IMR-90 (cell line): ENCODE data around the gene IFT81. TPM values are rescaled to one million over a fixed set of nuclear protein-coding genes. Genes with fewer than 3 reads are reported as not detected.

ENCODE experiments used
- ATAC-seq: fragments of 200-7000 bp; cut with Tn5 transposase; 2 replicates; pipeline ENCODE4 v1.9.1; 2020; ENCODE audit warnings: low read depth, mild to moderate bottlenecking, moderate library complexity
- BruUV-seq: library from RNA; stranded (reverse); fragments of 400-500 nt; replicated peaks from 2 replicates; lab custom pipeline; 2021; lab: Mats Ljungman, UMichigan
- CTCF ChIA-PET: fragments of 300-600 bp; formaldehyde crosslinking; extraction: SDS; loops from one replicate; lab custom pipeline; 2021; ENCODE audit warnings: antibody characterized with exemption; lab: Yijun Ruan, JAX
- POLR2A ChIA-PET: fragments of 300-600 bp; sonication (Branson Sonifier 250); formaldehyde crosslinking; loops from one replicate; lab custom pipeline; 2022; ENCODE audit warnings: antibody characterized with exemption; ENCODE audit not compliant: unreplicated experiment; lab: Charles Lee
- DNase-seq: peaks from one replicate; pipeline ENCODE4 v3.0.0; 2013
- H2AFZ ChIP-seq: replicated peaks from 2 replicates; pipeline ENCODE3; 2013; ENCODE audit warnings: low read length, mild to moderate bottlenecking; ENCODE audit not compliant: poor library complexity
- H2AK5ac ChIP-seq: 2 replicates; pipeline ENCODE4 v1.6.1; 2013; ENCODE audit warnings: low read depth, low read length, inconsistent platforms
- H2AK9ac ChIP-seq: replicated peaks from 2 replicates; pipeline ENCODE3; 2013; ENCODE audit warnings: mild to moderate bottlenecking, low read depth, low read length, moderate library complexity; ENCODE audit not compliant: poor library complexity
- H2BK120ac ChIP-seq: 2 replicates; pipeline ENCODE4 v1.6.1; 2013; ENCODE audit warnings: low read depth, low read length, inconsistent platforms
- H2BK15ac ChIP-seq: 3 replicates; pipeline ENCODE4 v1.6.1; 2013; ENCODE audit warnings: low read depth, low read length, inconsistent platforms
- H2BK20ac ChIP-seq: 2 replicates; pipeline ENCODE4 v1.6.1; 2013; ENCODE audit warnings: low read depth, mild to moderate bottlenecking, inconsistent platforms, low read length, moderate library complexity
- H2BK5ac ChIP-seq: 2 replicates; pipeline ENCODE4 v1.6.1; 2013; ENCODE audit warnings: mild to moderate bottlenecking, low read depth, low read length, inconsistent platforms; ENCODE audit not compliant: poor library complexity, severe bottlenecking
- H3K14ac ChIP-seq: replicated peaks from 2 replicates; pipeline ENCODE4 v1.6.1; 2013; ENCODE audit warnings: low read depth, low read length, inconsistent platforms
- H3K18ac ChIP-seq: 2 replicates; pipeline ENCODE4 v1.6.1; 2013; ENCODE audit warnings: low read depth, low read length, control low read depth
- H3K23ac ChIP-seq: 2 replicates; pipeline ENCODE4 v1.6.1; 2013; ENCODE audit warnings: low read depth, low read length, inconsistent platforms
- H3K27ac ChIP-seq: 2 replicates; pipeline ENCODE4 v1.5.1; 2013; ENCODE audit warnings: mild to moderate bottlenecking, control low read depth, low read length; ENCODE audit not compliant: insufficient read depth
- H3K27me3 ChIP-seq: 2 replicates; pipeline ENCODE4 v1.6.1; 2013; ENCODE audit warnings: low read length; ENCODE audit not compliant: control insufficient read depth, insufficient read depth
- H3K36me3 ChIP-seq: 2 replicates; pipeline ENCODE4 v1.6.1; 2013; ENCODE audit warnings: low read length, mixed read lengths; ENCODE audit not compliant: control insufficient read depth, insufficient read depth
- H3K4ac ChIP-seq: 2 replicates; pipeline ENCODE4 v1.6.1; 2013; ENCODE audit warnings: low read depth, low read length, inconsistent platforms
- H3K4me1 ChIP-seq: 2 replicates; pipeline ENCODE4 v1.6.1; 2013; ENCODE audit warnings: low read length, mixed read lengths; ENCODE audit not compliant: control insufficient read depth, insufficient read depth
- H3K4me2 ChIP-seq: 2 replicates; pipeline ENCODE4 v1.6.1; 2013; ENCODE audit warnings: low read depth, mild to moderate bottlenecking, control low read depth, low read length, moderate library complexity
- H3K4me3 ChIP-seq: 2 replicates; pipeline ENCODE4 v1.5.1; 2013; ENCODE audit warnings: low read depth, mild to moderate bottlenecking, control low read depth, low read length, moderate library complexity; ENCODE audit not compliant: insufficient read depth
- H3K56ac ChIP-seq: 2 replicates; pipeline ENCODE4 v1.6.1; 2013; ENCODE audit warnings: low read length, inconsistent platforms; ENCODE audit not compliant: insufficient read depth; ENCODE audit errors: extremely low read depth
- H3K79me1 ChIP-seq, 2 experiments: 2 replicates each; pipeline ENCODE4 v1.6.1; 2013; ENCODE audit warnings: low read length in 2 of 2, inconsistent platforms in 1 of 2, low read depth in 1 of 2
- H3K9ac ChIP-seq: 2 replicates; pipeline ENCODE4 v1.6.1; 2013; ENCODE audit warnings: low read depth, low read length, control low read depth
- H3K9me1 ChIP-seq: 2 replicates; pipeline ENCODE4 v1.6.1; 2013; ENCODE audit warnings: low read length, inconsistent platforms; ENCODE audit not compliant: insufficient read depth
- H3K9me3 ChIP-seq: 2 replicates; pipeline ENCODE4 v1.6.1; 2013; ENCODE audit warnings: low read length; ENCODE audit not compliant: control insufficient read depth, insufficient read depth
- H4K20me1 ChIP-seq: 2 replicates; pipeline ENCODE4 v1.6.1; 2013; ENCODE audit warnings: low read length, inconsistent platforms; ENCODE audit not compliant: insufficient read depth
- H4K5ac ChIP-seq: 2 replicates; pipeline ENCODE4 v1.6.1; 2013; ENCODE audit warnings: mild to moderate bottlenecking, low read depth, low read length, control low read depth
- H4K8ac ChIP-seq, 2 experiments: 2 replicates each; pipeline ENCODE4 v1.6.1; 2013; ENCODE audit warnings: low read depth in 2 of 2, low read length in 2 of 2, control low read depth in 1 of 2, inconsistent platforms in 1 of 2
- H4K91ac ChIP-seq: 2 replicates; pipeline ENCODE4 v1.6.1; 2013; ENCODE audit warnings: low read depth, low read length, inconsistent platforms; ENCODE audit not compliant: insufficient read depth
- BHLHE40 ChIP-seq: fragments of 150-350 bp; IDR thresholded peaks from 2 replicates; pipeline ENCODE4 v1.6.1; 2016; ENCODE audit warnings: mild to moderate bottlenecking, low read depth, low read length
- CEBPB ChIP-seq: IDR thresholded peaks from 2 replicates; pipeline ENCODE4 v1.6.1; 2012; ENCODE audit warnings: low read depth, low read length, improper control_type of control experiment
- FOS ChIP-seq: fragments of 150-350 bp; IDR thresholded peaks from 2 replicates; pipeline ENCODE4 v1.6.1; 2016; ENCODE audit warnings: low read depth, low read length
- MAFK ChIP-seq: IDR thresholded peaks from 2 replicates; pipeline ENCODE4 v1.6.1; 2012; ENCODE audit warnings: low read depth, low read length, improper control_type of control experiment
- MAZ ChIP-seq: IDR thresholded peaks from 2 replicates; pipeline ENCODE4 v1.6.1; 2012; ENCODE audit warnings: low read depth, mild to moderate bottlenecking, low read length, improper control_type of control experiment, moderate library complexity, borderline replicate concordance
- NFE2L2 ChIP-seq: fragments of 150-350 bp; IDR thresholded peaks from 2 replicates; pipeline ENCODE4 v1.6.1; 2016; ENCODE audit warnings: low read depth, mild to moderate bottlenecking, low read length
- RCOR1 ChIP-seq: IDR thresholded peaks from 2 replicates; pipeline ENCODE4 v1.6.1; 2012; ENCODE audit warnings: mild to moderate bottlenecking, low read length, improper control_type of control experiment; ENCODE audit not compliant: insufficient replicate concordance
- SMC3 ChIP-seq: fragments of 150-350 bp; IDR thresholded peaks from 2 replicates; pipeline ENCODE4 v1.6.1; 2016; ENCODE audit warnings: low read depth, mild to moderate bottlenecking, antibody characterized with exemption, low read length, moderate library complexity
- WGBS, 2 experiments: methylation state at CpG; one replicate each; pipeline versions ENCODE4 v1.1.5 to v1.1.7; 2013; ENCODE audit warnings: missing lambda C conversion rate in 2 of 2; ENCODE audit not compliant: insufficient read length in 1 of 2; ENCODE audit errors: extremely low coverage in 2 of 2; 5-methylcytosine and 5-hydroxymethylcytosine counted together
- dilution Hi-C: fragments of 300-500 bp; cut with HindIII; formaldehyde crosslinking; loops from one replicate; pipeline ENCODE4 v1.14.3; 2018; ENCODE audit warnings: low sequenced_read_pairs; ENCODE audit not compliant: unreplicated experiment
- in situ Hi-C: fragments of 300-500 bp; cut with MboI; formaldehyde crosslinking; loops from 3 replicates; pipeline ENCODE4 v1.14.3; 2019; ENCODE audit warnings: low sequenced_read_pairs, inconsistent platforms, mixed read lengths
- intact Hi-C: fragments of 100-400 bp; cut with micrococcal nuclease; formaldehyde crosslinking; loops from 2 replicates; pipeline ENCODE4 v1.10.0; 2022
- polyA plus RNA-seq, 3 experiments: library from polyadenylated mRNA; depleted of rRNA; stranded (reverse); fragments of >200 nt; gene quantifications; 2 replicates each; pipeline ENCODE4 v1.2.3, GENCODE V29; 2012; ENCODE audit warnings: low replicate concordance in 1 of 3
- total RNA-seq: library from RNA; depleted of rRNA; stranded (reverse); fragments of >200 nt; gene quantifications from 2 replicates; pipeline ENCODE4 v1.2.3, GENCODE V29; 2012
- TF ChIP-seq, protein P1 (sequence below): fragments of 150-350 bp; IDR thresholded peaks from 2 replicates; pipeline ENCODE4 v1.6.1; 2016; ENCODE audit warnings: low read depth, mild to moderate bottlenecking, low read length, moderate library complexity, borderline replicate concordance
- TF ChIP-seq, protein P2 (sequence below): conservative IDR thresholded peaks from 2 replicates; pipeline ENCODE4 v1.5.1; 2012; ENCODE audit warnings: mild to moderate bottlenecking, low read depth, low read length, improper control_type of control experiment
- TF ChIP-seq, protein P3 (sequence below): fragments of 150-350 bp; IDR thresholded peaks from 2 replicates; pipeline ENCODE4 v1.6.1; 2017; ENCODE audit warnings: mild to moderate bottlenecking, antibody characterized with exemption, low read length, low read depth

Gene IFT81
- total and polyA plus RNA-seq, 2 of the 4 experiments (the other 2 are of a cell fraction), result 6.1 to 8.1 TPM

DNA sequence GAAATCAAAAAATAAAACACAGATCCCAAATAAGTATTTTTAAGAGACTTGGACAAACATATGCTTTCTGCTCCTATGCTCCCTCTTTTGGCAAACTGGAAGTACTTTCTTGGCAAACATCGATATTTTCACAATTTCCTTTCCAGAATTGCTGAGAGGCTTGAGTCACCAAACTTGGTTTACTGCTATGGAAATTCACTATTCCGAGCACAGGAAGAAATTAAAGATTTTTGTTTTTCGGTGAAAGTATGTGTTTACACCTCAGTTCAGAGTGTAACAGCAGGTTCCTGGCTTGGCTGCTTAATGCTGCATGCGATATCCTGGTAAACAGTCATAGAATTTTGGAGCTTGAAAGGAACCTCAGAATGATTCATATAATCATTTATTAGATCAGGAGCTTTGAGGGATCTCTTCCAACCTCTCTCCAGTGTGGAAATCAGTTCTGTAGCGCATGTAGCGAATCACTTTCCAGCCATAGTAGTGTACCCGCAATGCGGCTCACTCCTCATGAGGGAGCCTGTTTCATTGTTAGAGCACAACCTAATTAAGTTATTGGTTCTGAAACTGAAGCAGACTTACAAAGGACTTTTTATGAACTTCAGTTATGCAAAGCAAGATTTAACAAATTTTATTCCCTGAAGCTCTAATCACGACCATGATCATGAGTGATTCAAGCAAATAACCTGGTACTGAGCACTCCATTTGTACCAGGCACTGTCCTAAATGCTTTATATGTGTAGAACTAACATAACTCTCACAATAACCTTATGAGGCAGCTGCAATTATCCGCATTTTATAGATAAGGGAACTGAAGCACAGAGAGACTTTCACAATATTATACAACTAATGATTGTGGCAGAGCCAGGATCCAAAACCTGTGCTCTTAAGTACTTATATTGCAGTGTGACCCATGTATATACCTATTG lies 100.5 kb downstream of the IFT81 start (continued):
- TF ChIP-seq, protein P1, sequence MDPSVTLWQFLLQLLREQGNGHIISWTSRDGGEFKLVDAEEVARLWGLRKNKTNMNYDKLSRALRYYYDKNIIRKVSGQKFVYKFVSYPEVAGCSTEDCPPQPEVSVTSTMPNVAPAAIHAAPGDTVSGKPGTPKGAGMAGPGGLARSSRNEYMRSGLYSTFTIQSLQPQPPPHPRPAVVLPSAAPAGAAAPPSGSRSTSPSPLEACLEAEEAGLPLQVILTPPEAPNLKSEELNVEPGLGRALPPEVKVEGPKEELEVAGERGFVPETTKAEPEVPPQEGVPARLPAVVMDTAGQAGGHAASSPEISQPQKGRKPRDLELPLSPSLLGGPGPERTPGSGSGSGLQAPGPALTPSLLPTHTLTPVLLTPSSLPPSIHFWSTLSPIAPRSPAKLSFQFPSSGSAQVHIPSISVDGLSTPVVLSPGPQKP, result no peak
- TF ChIP-seq MAZ (no peak), RCOR1 (no peak)

DNA sequence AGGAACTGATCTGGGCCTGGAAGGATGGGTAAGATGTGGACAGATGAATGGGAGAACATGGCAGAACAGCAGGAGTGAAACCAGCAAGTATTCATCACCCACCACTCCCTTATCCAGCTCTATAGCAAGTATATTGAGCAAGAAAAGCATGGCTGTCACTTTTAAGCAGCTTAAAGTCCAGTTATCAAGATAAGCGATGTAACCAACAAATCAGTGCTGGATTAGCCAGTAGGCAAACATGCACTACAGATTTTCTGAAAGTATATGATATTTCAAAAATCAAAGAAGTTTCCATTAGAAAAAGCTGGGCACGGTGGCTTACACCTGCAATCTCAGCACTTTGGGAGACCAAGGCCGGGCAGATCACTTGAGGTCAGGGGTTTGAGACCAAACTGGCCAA lies 103.0 kb downstream of the IFT81 start:
- intact Hi-C loops (no loop called here), in situ Hi-C loops (no loop called here), dilution Hi-C loops (no loop called here)
- H2AK9ac ChIP-seq, result no peak overlapping the region
- no peak for DNase-seq
- H3K18ac ChIP-seq, result no peak overlapping the region
- no peaks in the 10 kb centered on the region; the same call in 1 of the 2 replicates for H3K36me3 ChIP-seq
- H3K14ac ChIP-seq, result no peak overlapping the region
- no peak overlapping the region for H2BK15ac ChIP-seq
- CTCF ChIA-PET, result no interaction called here
- no peak overlapping the region for H4K8ac ChIP-seq
- H3K79me1 ChIP-seq, result no peaks in the 10 kb centered on the region
- H3K9ac ChIP-seq, result no peak overlapping the region
- POLR2A ChIA-PET, result no interaction called here
- WGBS, 2 experiments, result 100% methylated on average over 1 of the region's 3 CpGs; no CpG with 5 or more reads in 1 of the 2 experiments
- H4K91ac ChIP-seq, result no peak overlapping the region
- no peak overlapping the region for H3K23ac ChIP-seq
- no peak overlapping the region for H2AFZ ChIP-seq
- BruUV-seq, result no TSS peak
- H3K27ac ChIP-seq, result no peak overlapping the region
- H4K5ac ChIP-seq, result no peak overlapping the region
- no peak overlapping the region for H3K56ac ChIP-seq
- H3K9me1 ChIP-seq, result no peaks in the 10 kb centered on the region
- 0 out of 2 replicates have a peak, but pooled peaks cover 3% of the 10 kb centered on the region for H4K20me1 ChIP-seq
- H3K27me3 ChIP-seq, result no peaks in the 10 kb centered on the region
- no peak overlapping the region for H2AK5ac ChIP-seq
- H2BK120ac ChIP-seq, result no peak overlapping the region
- H2BK20ac ChIP-seq, result no peak overlapping the region
- no peak overlapping the region for H3K4me2 ChIP-seq
- no peak overlapping the region for H3K4me3 ChIP-seq
- ATAC-seq, result no peak
- no peaks in the 10 kb centered on the region for H3K9me3 ChIP-seq
- no peak overlapping the region for H3K4ac ChIP-seq
- H3K4me1 ChIP-seq, result peaks cover 4% of the 10 kb centered on the region; the same call in 1 of the 2 replicates
- H2BK5ac ChIP-seq, result no peak overlapping the region
- TF ChIP-seq MAFK, result no peak
- TF ChIP-seq CEBPB, result no peak
- TF ChIP-seq RCOR1, result no peak
- no peak for TF ChIP-seq FOS
- TF ChIP-seq NFE2L2, result no peak
- TF ChIP-seq, protein P2, sequence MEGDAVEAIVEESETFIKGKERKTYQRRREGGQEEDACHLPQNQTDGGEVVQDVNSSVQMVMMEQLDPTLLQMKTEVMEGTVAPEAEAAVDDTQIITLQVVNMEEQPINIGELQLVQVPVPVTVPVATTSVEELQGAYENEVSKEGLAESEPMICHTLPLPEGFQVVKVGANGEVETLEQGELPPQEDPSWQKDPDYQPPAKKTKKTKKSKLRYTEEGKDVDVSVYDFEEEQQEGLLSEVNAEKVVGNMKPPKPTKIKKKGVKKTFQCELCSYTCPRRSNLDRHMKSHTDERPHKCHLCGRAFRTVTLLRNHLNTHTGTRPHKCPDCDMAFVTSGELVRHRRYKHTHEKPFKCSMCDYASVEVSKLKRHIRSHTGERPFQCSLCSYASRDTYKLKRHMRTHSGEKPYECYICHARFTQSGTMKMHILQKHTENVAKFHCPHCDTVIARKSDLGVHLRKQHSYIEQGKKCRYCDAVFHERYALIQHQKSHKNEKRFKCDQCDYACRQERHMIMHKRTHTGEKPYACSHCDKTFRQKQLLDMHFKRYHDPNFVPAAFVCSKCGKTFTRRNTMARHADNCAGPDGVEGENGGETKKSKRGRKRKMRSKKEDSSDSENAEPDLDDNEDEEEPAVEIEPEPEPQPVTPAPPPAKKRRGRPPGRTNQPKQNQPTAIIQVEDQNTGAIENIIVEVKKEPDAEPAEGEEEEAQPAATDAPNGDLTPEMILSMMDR, result no peak
- TF ChIP-seq, protein P3, sequence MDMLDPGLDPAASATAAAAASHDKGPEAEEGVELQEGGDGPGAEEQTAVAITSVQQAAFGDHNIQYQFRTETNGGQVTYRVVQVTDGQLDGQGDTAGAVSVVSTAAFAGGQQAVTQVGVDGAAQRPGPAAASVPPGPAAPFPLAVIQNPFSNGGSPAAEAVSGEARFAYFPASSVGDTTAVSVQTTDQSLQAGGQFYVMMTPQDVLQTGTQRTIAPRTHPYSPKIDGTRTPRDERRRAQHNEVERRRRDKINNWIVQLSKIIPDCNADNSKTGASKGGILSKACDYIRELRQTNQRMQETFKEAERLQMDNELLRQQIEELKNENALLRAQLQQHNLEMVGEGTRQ, result no peak
- TF ChIP-seq MAZ, result no peak
- TF ChIP-seq BHLHE40, result no peak
- no peak for TF ChIP-seq SMC3
